ENCODE measurements around the gene ZMYND8.

DNA sequence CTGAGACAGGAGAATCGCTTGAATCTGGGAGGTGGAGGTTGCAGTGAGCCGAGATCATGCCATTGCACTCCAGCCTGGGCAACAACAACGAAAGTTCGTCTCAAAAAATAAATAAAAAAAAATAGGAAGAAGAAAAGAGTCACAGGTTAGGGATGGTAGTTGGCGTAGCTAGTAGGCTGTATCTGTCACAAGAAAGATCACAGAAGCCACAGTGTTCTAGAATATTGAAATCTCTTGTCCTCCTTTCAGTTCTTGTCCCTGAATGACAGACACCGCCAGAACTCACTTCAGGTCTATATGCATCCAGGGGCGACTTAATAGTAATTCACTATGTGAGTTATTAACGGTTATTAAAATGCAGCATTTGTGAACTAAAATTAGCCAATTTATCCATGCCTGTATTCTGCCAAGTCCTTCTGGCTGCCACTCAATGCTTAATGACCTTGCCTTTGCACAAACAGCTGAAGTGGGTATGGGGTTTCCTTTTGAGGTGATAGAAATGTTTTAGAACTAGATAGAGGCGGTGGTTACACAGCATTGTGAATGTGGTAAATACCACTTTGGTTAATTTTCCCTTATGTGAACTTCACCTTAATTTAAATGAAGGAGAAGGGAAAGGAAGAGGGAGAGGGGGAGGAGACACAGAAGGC lies 41.3 kb upstream of the ZMYND8 start:
- TF ChIP-seq, protein P1, sequence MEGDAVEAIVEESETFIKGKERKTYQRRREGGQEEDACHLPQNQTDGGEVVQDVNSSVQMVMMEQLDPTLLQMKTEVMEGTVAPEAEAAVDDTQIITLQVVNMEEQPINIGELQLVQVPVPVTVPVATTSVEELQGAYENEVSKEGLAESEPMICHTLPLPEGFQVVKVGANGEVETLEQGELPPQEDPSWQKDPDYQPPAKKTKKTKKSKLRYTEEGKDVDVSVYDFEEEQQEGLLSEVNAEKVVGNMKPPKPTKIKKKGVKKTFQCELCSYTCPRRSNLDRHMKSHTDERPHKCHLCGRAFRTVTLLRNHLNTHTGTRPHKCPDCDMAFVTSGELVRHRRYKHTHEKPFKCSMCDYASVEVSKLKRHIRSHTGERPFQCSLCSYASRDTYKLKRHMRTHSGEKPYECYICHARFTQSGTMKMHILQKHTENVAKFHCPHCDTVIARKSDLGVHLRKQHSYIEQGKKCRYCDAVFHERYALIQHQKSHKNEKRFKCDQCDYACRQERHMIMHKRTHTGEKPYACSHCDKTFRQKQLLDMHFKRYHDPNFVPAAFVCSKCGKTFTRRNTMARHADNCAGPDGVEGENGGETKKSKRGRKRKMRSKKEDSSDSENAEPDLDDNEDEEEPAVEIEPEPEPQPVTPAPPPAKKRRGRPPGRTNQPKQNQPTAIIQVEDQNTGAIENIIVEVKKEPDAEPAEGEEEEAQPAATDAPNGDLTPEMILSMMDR (IDR thresholded peaks at IDR 0.05; ENCODE audit: borderline replicate concordance, extremely low read depth, low read length, poor library complexity, severe bottlenecking): no peak
- no peak for TF ChIP-seq EZH2 (IDR thresholded peaks at IDR 0.05; ENCODE audit: borderline replicate concordance, low read depth, low read length, severe bottlenecking)

All from DND-41 (cell line).